Measurements from ENCODE around the gene KIAA1191.

KIAA1191 gene

GRCh38 chr5:176405656-176406435, 44.3 kb upstream of the KIAA1191 start:
- H3K27ac ChIP-seq = no peak overlapping the region
- TF ChIP-seq ZFX (IDR thresholded peaks at IDR 0.05; ENCODE audit: borderline replicate concordance) = no peak
- TF ChIP-seq CTCF (IDR thresholded peaks at IDR 0.05) = no peak

GRCh38 chr5:176401281-176402205, 40.0 kb upstream of the KIAA1191 start:
- no peak for TF ChIP-seq CTCF (IDR thresholded peaks at IDR 0.05)
- no peak for TF ChIP-seq ZFX (IDR thresholded peaks at IDR 0.05; ENCODE audit: borderline replicate concordance)
- H3K27ac ChIP-seq = no peak overlapping the region

- no peak overlapping the region for H3K27ac ChIP-seq
- TF ChIP-seq ZFX (IDR thresholded peaks at IDR 0.05; ENCODE audit: borderline replicate concordance) (no peak), CTCF (IDR thresholded peaks at IDR 0.05) (no peak)
Measured at GRCh38 chr5:176400382-176401156, 39.0 kb upstream of the KIAA1191 start.

GRCh38 chr5:176397736-176398420, 36.3 kb upstream of the KIAA1191 start:
- TF ChIP-seq ZFX (IDR thresholded peaks at IDR 0.05; ENCODE audit: borderline replicate concordance) = no peak
- TF ChIP-seq CTCF (IDR thresholded peaks at IDR 0.05) = no peak

GRCh38 chr5:176396330-176396729, 34.8 kb upstream of the KIAA1191 start:
- TF ChIP-seq ZFX (IDR thresholded peaks at IDR 0.05; ENCODE audit: borderline replicate concordance) = no peak
- TF ChIP-seq CTCF (IDR thresholded peaks at IDR 0.05) = no peak
- H3K27ac ChIP-seq = no peak overlapping the region

More at GRCh38 chr5:176397736-176398420, 36.3 kb upstream of the KIAA1191 start:
- no peak overlapping the region for H3K27ac ChIP-seq

- no peak for TF ChIP-seq CTCF (IDR thresholded peaks at IDR 0.05)
- no peak for TF ChIP-seq ZFX (IDR thresholded peaks at IDR 0.05; ENCODE audit: borderline replicate concordance)
- H3K27ac ChIP-seq = no peak overlapping the region
Measured at GRCh38 chr5:176394881-176395675, 33.5 kb upstream of the KIAA1191 start.

All from 22Rv1 (cell line).